Body of pancreas (tissue), 4 donors: ENCODE results near the gene PDZRN3. TPM values are rescaled to one million over a fixed set of nuclear protein-coding genes. Genes with fewer than 3 reads are reported as not detected.

ENCODE experiments used
- ATAC-seq: fragments of 150-250 bp; one replicate; pipeline ENCODE4 v1.9.1; 2016
- DNase-seq, 4 donors: peaks; one replicate each; pipeline ENCODE4 v3.0.0-alpha.2; 2019
- H3K27ac ChIP-seq, 4 donors: fragments of 200-600 bp; sonication (generic); 1 replicate in 3 of 4; 2 replicates in 1 of 4; pipeline versions ENCODE4 v1.5.1 to v1.6.1; 2016 to 2019; ENCODE audit warnings: mild to moderate bottlenecking in 1 of 4, mixed read lengths in 1 of 4, moderate library complexity in 1 of 4
- H3K27me3 ChIP-seq, 2 donors: fragments of 200-600 bp; sonication (generic); one replicate each; pipeline ENCODE4 v1.6.0; 2016; ENCODE audit warnings: mild to moderate bottlenecking in 1 of 2
- H3K36me3 ChIP-seq, 2 donors: fragments of 200-600 bp; sonication (generic); replicated peaks in 1 of 2; 2 replicates each; pipeline ENCODE4 v1.5.1; 2016; ENCODE audit warnings: low read depth in 2 of 2; ENCODE audit not compliant: insufficient read depth in 1 of 2
- H3K4me1 ChIP-seq: fragments of 200-600 bp; sonication (generic); one replicate; pipeline ENCODE4 v1.6.0; 2016
- H3K4me3 ChIP-seq, 2 donors: fragments of 200-600 bp; sonication (generic); 1 replicate in 1 of 2; 2 replicates in 1 of 2; pipeline ENCODE4 v1.5.1; 2016 to 2019
- H3K9me3 ChIP-seq, 3 donors: fragments of 200-600 bp; sonication (generic); 1 replicate in 2 of 3; 2 replicates in 1 of 3; pipeline ENCODE4 v1.5.1; 2016
- CTCF ChIP-seq, 7 experiments: fragments of 450-650 bp in 4 of 7; fragments of 200-600 bp in 3 of 7; sonication (generic) in 3 of 7; IDR thresholded peaks; one replicate each; pipeline ENCODE4 v1.5.1; 2016 to 2019; ENCODE audit warnings: antibody characterized with exemption in 7 of 7
- POLR2A ChIP-seq, 3 donors: fragments of 450-650 bp; IDR thresholded peaks; one replicate each; pipeline ENCODE4 v1.6.1; 2016; ENCODE audit warnings: antibody characterized with exemption in 3 of 3, mild to moderate bottlenecking in 2 of 3
- WGBS, 2 donors: methylation state at CpG; one replicate each; pipeline ENCODE4 v1.1.5; 2017; 5-methylcytosine and 5-hydroxymethylcytosine counted together
- intact Hi-C: fragments of 100-400 bp; cut with DNase I; formaldehyde crosslinking; loops from one replicate; pipeline ENCODE4 v1.15.1; 2023
- total RNA-seq, 2 donors: library from RNA; depleted of rRNA; stranded (reverse); fragments of >200 nt; gene quantifications; one replicate each; pipeline ENCODE4 v1.1.0, GENCODE V29; 2016

PDZRN3 gene
- total RNA-seq, 2 donors from 2014 or later = 18.9 to 41.9 TPM

GRCh38 chr3:73558727-73559075 lies 66.0 kb downstream of the PDZRN3 start:
- Histone ChIP-seq H3K4me3 (no peak overlapping the region), H3K9me3 (no peaks in the 10 kb centered on the region), H3K27ac (peak overlapping the region in 1 of 4 donors; percentile 6), H3K36me3 (no peaks in the 10 kb centered on the region), H3K27me3 (no peaks in the 10 kb centered on the region), H3K4me1 (peaks cover 20% of the 10 kb centered on the region)
- ATAC-seq = peak; percentile 67
- WGBS, 2 donors = 30 to 42% methylated on average over 4 of the region's 4 CpGs
- TF ChIP-seq CTCF (IDR thresholded peaks at IDR 0.05) = no peak
- TF ChIP-seq POLR2A (IDR thresholded peaks at IDR 0.05) = no peak
- peak in 3 of 4 donors; percentile 25 to 40 (median 29) for DNase-seq
- intact Hi-C loops = no loop called here

- H3K36me3 ChIP-seq = no peaks in the 10 kb centered on the region
- DNase-seq (no peak), ATAC-seq (peak; percentile 24)
- no peaks in the 10 kb centered on the region for H3K9me3 ChIP-seq
- intact Hi-C loops = no loop called here
- no peak for TF ChIP-seq CTCF (IDR thresholded peaks at IDR 0.05)
- TF ChIP-seq POLR2A (IDR thresholded peaks at IDR 0.05) = no peak
- H3K27ac ChIP-seq = no peak overlapping the region
- peaks cover 20% of the 10 kb centered on the region for H3K4me1 ChIP-seq
- no peak overlapping the region for H3K4me3 ChIP-seq
- WGBS, 2 donors = 65 to 74% methylated on average over 3 of the region's 3 CpGs
- no peaks in the 10 kb centered on the region for H3K27me3 ChIP-seq
Observed at GRCh38 chr3:73557986-73558726, 66.6 kb downstream of the PDZRN3 start.

GRCh38 chr3:73556520-73557372 lies 68.0 kb downstream of the PDZRN3 start:
- Histone ChIP-seq H3K36me3 (no peaks in the 10 kb centered on the region), H3K27ac (no peak overlapping the region), H3K27me3 (no peaks in the 10 kb centered on the region), H3K9me3 (no peaks in the 10 kb centered on the region), H3K4me1 (peaks cover 20% of the 10 kb centered on the region), H3K4me3 (no peak overlapping the region)
- WGBS, 2 donors = 78 to 83% methylated on average over 3 of the region's 3 CpGs
- intact Hi-C loops = no loop called here
- ATAC-seq (no peak), DNase-seq (no peak)
- TF ChIP-seq POLR2A (IDR thresholded peaks at IDR 0.05) = no peak
- TF ChIP-seq CTCF (IDR thresholded peaks at IDR 0.05) = no peak

- Histone ChIP-seq H3K4me3 (no peak overlapping the region), H3K27me3 (no peaks in the 10 kb centered on the region), H3K27ac (no peak overlapping the region), H3K4me1 (peaks cover 19% of the 10 kb centered on the region), H3K36me3 (no peaks in the 10 kb centered on the region), H3K9me3 (no peaks in the 10 kb centered on the region)
- no peak for DNase-seq
- intact Hi-C loops = no loop called here
- TF ChIP-seq CTCF (IDR thresholded peaks at IDR 0.05) (no peak), POLR2A (IDR thresholded peaks at IDR 0.05) (no peak)
- no peak for ATAC-seq
- 86 to 91% methylated on average over 2 of the region's 2 CpGs for WGBS, 2 donors
Observed at GRCh38 chr3:73555076-73555475, 69.7 kb downstream of the PDZRN3 start.
